Keratinocyte (primary cell): ENCODE measurements around the gene UMODL1. TPM values are rescaled to one million over a fixed set of nuclear protein-coding genes. Genes with fewer than 3 reads are reported as not detected.

ENCODE experiments used
- DNase-seq: peaks from one replicate; pipeline ENCODE4 v3.0.0-alpha.2; 2011; ENCODE audit warnings: low read depth, missing footprints, low spot score
- FAIRE-seq: peaks from 2 replicates; lab custom pipeline; 2011; peaks lifted over from hg19 to GRCh38; lab: Jason Lieb, UNC
- H2AFZ ChIP-seq: 2 replicates; pipeline ENCODE4 v1.6.0; 2012; ENCODE audit warnings: low read length, control low read depth, inconsistent platforms; ENCODE audit not compliant: control insufficient read depth
- H3K27ac ChIP-seq: 2 replicates; pipeline ENCODE4 v1.5.1; 2011; ENCODE audit warnings: low read length; ENCODE audit not compliant: control insufficient read depth, insufficient read depth
- H3K27me3 ChIP-seq: 3 replicates; pipeline ENCODE4 v1.6.0; 2011; ENCODE audit warnings: low read length; ENCODE audit not compliant: control insufficient read depth, insufficient read depth; ENCODE audit errors: extremely low read depth
- H3K36me3 ChIP-seq, 2 experiments: 2 replicates in 1 of 2; 3 replicates in 1 of 2; pipeline ENCODE4 v1.5.1; 2011; ENCODE audit warnings: low read length in 2 of 2, mild to moderate bottlenecking in 1 of 2; ENCODE audit not compliant: control insufficient read depth in 2 of 2, insufficient read depth in 2 of 2; ENCODE audit errors: extremely low read depth in 1 of 2
- H3K4me1 ChIP-seq: 3 replicates; pipeline ENCODE4 v1.5.1; 2011; ENCODE audit warnings: low read length; ENCODE audit not compliant: control insufficient read depth, insufficient read depth; ENCODE audit errors: extremely low read depth
- H3K4me2 ChIP-seq: 3 replicates; pipeline ENCODE4 v1.6.0; 2011; ENCODE audit warnings: low read depth, low read length; ENCODE audit not compliant: control insufficient read depth, insufficient read depth; ENCODE audit errors: extremely low read depth
- H3K4me3 ChIP-seq, 3 experiments: fragments of 200-600 bp in 1 of 3; sonication (generic) in 1 of 3; 2 replicates in 2 of 3; 3 replicates in 1 of 3; pipeline ENCODE4 v1.5.1; 2011 to 2016; ENCODE audit warnings: low read length in 3 of 3, mild to moderate bottlenecking in 3 of 3, control low read depth in 2 of 3, inconsistent platforms in 1 of 3, low read depth in 1 of 3, mixed read lengths in 1 of 3, mixed run types in 1 of 3, moderate library complexity in 1 of 3; ENCODE audit not compliant: control insufficient read depth in 2 of 3, insufficient read depth in 2 of 3; ENCODE audit errors: extremely low read depth in 1 of 3
- H3K79me2 ChIP-seq: 2 replicates; pipeline ENCODE4 v1.6.0; 2012; ENCODE audit warnings: low read length; ENCODE audit not compliant: control insufficient read depth, insufficient read depth
- H3K9ac ChIP-seq: 3 replicates; pipeline ENCODE4 v1.6.0; 2011; ENCODE audit warnings: low read length; ENCODE audit not compliant: control insufficient read depth, insufficient read depth; ENCODE audit errors: extremely low read depth
- H3K9me1 ChIP-seq: 3 replicates; pipeline ENCODE4 v1.6.0; 2011; ENCODE audit warnings: low read length; ENCODE audit not compliant: control insufficient read depth, insufficient read depth; ENCODE audit errors: extremely low read depth
- H3K9me3 ChIP-seq: 2 replicates; pipeline ENCODE4 v1.5.1; 2012; ENCODE audit warnings: low read depth, low read length; ENCODE audit not compliant: control insufficient read depth
- H4K20me1 ChIP-seq: 3 replicates; pipeline ENCODE4 v1.6.0; 2011; ENCODE audit warnings: low read length; ENCODE audit not compliant: control insufficient read depth, insufficient read depth; ENCODE audit errors: extremely low read depth
- EZH2 ChIP-seq: IDR thresholded peaks from one replicate; pipeline ENCODE4 v1.6.1; 2012; ENCODE audit warnings: inconsistent platforms, mild to moderate bottlenecking, low read length, moderate library complexity
- dilution Hi-C: fragments of 300-500 bp; cut with MboI; formaldehyde crosslinking; loops from one replicate; pipeline ENCODE4 v1.7.0; 2020; ENCODE audit warnings: low sequenced_read_pairs; ENCODE audit not compliant: extremely low pct_ligation_motif_present
- polyA plus RNA-seq, 5 experiments: library from polyadenylated mRNA; depleted of rRNA in 3 of 5; stranded (reverse) in 3 of 5; stranded (forward) in 1 of 5; unstranded in 1 of 5; fragments of >200 nt; gene quantifications; 1 replicate in 1 of 5; 2 replicates in 3 of 5; 3 replicates in 1 of 5; pipeline versions ENCODE4 v1.2.1 to v1.2.3, GENCODE V29; 2011 to 2012; ENCODE audit warnings: missing spikeins in 2 of 5, low read depth in 1 of 5, low replicate concordance in 1 of 5
- TF ChIP-seq, protein P1 (sequence below), 3 experiments: IDR thresholded peaks in 1 of 3; conservative IDR thresholded peaks in 1 of 3; optimal IDR thresholded peaks in 1 of 3; 2 replicates in 2 of 3; 3 replicates in 1 of 3; pipeline versions ENCODE3 to v1.5.1; 2011; ENCODE audit warnings: low read length in 3 of 3, mild to moderate bottlenecking in 3 of 3, moderate library complexity in 2 of 3, control low read depth in 1 of 3, inconsistent platforms in 1 of 3; ENCODE audit not compliant: insufficient read depth in 2 of 3; ENCODE audit errors: extremely low read depth in 1 of 3

The UMODL1 gene
- polyA plus RNA-seq, 1 donor (not counting 4 experiments of a cell fraction or from before 2014, with no cell fraction given), result 0.03 TPM

- Histone ChIP-seq H3K36me3 (no peaks in the 10 kb centered on the region), H3K4me2 (no peak overlapping the region), H4K20me1 (no peaks in the 10 kb centered on the region), H3K27me3 (peaks cover 10% of the 10 kb centered on the region), H3K9me3 (no peaks in the 10 kb centered on the region), H3K9me1 (no peaks in the 10 kb centered on the region), H2AFZ (no peak overlapping the region), H3K79me2 (no peaks in the 10 kb centered on the region), H3K27ac (no peak overlapping the region), H3K4me1 (no peaks in the 10 kb centered on the region), H3K9ac (no peak overlapping the region), H3K4me3 (no peak overlapping the region)
- TF ChIP-seq EZH2, result no peak
- TF ChIP-seq, protein P1, sequence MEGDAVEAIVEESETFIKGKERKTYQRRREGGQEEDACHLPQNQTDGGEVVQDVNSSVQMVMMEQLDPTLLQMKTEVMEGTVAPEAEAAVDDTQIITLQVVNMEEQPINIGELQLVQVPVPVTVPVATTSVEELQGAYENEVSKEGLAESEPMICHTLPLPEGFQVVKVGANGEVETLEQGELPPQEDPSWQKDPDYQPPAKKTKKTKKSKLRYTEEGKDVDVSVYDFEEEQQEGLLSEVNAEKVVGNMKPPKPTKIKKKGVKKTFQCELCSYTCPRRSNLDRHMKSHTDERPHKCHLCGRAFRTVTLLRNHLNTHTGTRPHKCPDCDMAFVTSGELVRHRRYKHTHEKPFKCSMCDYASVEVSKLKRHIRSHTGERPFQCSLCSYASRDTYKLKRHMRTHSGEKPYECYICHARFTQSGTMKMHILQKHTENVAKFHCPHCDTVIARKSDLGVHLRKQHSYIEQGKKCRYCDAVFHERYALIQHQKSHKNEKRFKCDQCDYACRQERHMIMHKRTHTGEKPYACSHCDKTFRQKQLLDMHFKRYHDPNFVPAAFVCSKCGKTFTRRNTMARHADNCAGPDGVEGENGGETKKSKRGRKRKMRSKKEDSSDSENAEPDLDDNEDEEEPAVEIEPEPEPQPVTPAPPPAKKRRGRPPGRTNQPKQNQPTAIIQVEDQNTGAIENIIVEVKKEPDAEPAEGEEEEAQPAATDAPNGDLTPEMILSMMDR (optimal IDR thresholded peaks at IDR 0.05 in 1 of 3, IDR thresholded peaks at IDR 0.05 in 1 of 3, conservative IDR thresholded peaks at IDR 0.05 in 1 of 3; ENCODE audit: extremely low read depth in 1 of 3, insufficient read depth in 2 of 3, low read length in 3 of 3), result no peak
- FAIRE-seq (no peak), DNase-seq (no peak)
- dilution Hi-C loops, result no loop called here
Observed at GRCh38 chr21:42137191-42137904, 66.2 kb downstream of the UMODL1 start.

- no peaks in the 10 kb centered on the region for H3K9me3 ChIP-seq
- dilution Hi-C loops, result no loop called here
- no peaks in the 10 kb centered on the region for H3K79me2 ChIP-seq
- H3K4me2 ChIP-seq, result no peak overlapping the region
- H3K4me1 ChIP-seq, result no peaks in the 10 kb centered on the region
- peaks cover 8% of the 10 kb centered on the region for H3K27me3 ChIP-seq
- H3K27ac ChIP-seq, result no peak overlapping the region
- no peaks in the 10 kb centered on the region for H3K36me3 ChIP-seq
- no peaks in the 10 kb centered on the region for H4K20me1 ChIP-seq
- DNase-seq (no peak), FAIRE-seq (no peak)
- TF ChIP-seq EZH2, result no peak
- TF ChIP-seq, protein P1 (optimal IDR thresholded peaks at IDR 0.05 in 1 of 3, IDR thresholded peaks at IDR 0.05 in 1 of 3, conservative IDR thresholded peaks at IDR 0.05 in 1 of 3; ENCODE audit: extremely low read depth in 1 of 3, insufficient read depth in 2 of 3, low read length in 3 of 3), result no peak
- no peak overlapping the region for H2AFZ ChIP-seq
- H3K4me3 ChIP-seq, result no peak overlapping the region
- H3K9ac ChIP-seq, result no peak overlapping the region
- H3K9me1 ChIP-seq, result no peaks in the 10 kb centered on the region
Observed at GRCh38 chr21:42140196-42140934, 69.2 kb downstream of the UMODL1 start.
